DOHH2 (cell line): ENCODE results near the gene LASP1NB.

Experiments
- CTCF ChIP-seq: fragments of 200-600 bp; sonication (generic); IDR thresholded peaks from one replicate; pipeline ENCODE4 v1.5.1; 2014; ENCODE audit warnings: antibody characterized with exemption, mild to moderate bottlenecking, low read depth, low read length; ENCODE audit not compliant: poor library complexity, severe bottlenecking
- EZH2phosphoT487 ChIP-seq: fragments of 200-600 bp; sonication (generic); IDR thresholded peaks from 2 replicates; pipeline ENCODE4 v1.6.1; 2017; ENCODE audit warnings: borderline replicate concordance, mild to moderate bottlenecking, antibody characterized with exemption, low read length, moderate library complexity, mixed read lengths

GRCh38 chr17:38942696-38943334, 17.4 kb downstream of the LASP1NB start:
- TF ChIP-seq CTCF (no peak), EZH2phosphoT487 (no peak)
